IMR-90 (cell line): ENCODE data around the gene TRIM28. TPM values are rescaled to one million over a fixed set of nuclear protein-coding genes. Genes with fewer than 3 reads are reported as not detected.

ENCODE experiments used
- ATAC-seq: fragments of 200-7000 bp; cut with Tn5 transposase; 2 replicates; pipeline ENCODE4 v1.9.1; 2020; ENCODE audit warnings: low read depth, mild to moderate bottlenecking, moderate library complexity
- BruUV-seq: library from RNA; stranded (reverse); fragments of 400-500 nt; replicated peaks from 2 replicates; lab custom pipeline; 2021; lab: Mats Ljungman, UMichigan
- CTCF ChIA-PET: fragments of 300-600 bp; formaldehyde crosslinking; extraction: SDS; loops from one replicate; lab custom pipeline; 2021; ENCODE audit warnings: antibody characterized with exemption; lab: Yijun Ruan, JAX
- POLR2A ChIA-PET: fragments of 300-600 bp; sonication (Branson Sonifier 250); formaldehyde crosslinking; loops from one replicate; lab custom pipeline; 2022; ENCODE audit warnings: antibody characterized with exemption; ENCODE audit not compliant: unreplicated experiment; lab: Charles Lee
- DNase-seq: peaks from one replicate; pipeline ENCODE4 v3.0.0; 2013
- H2AFZ ChIP-seq: replicated peaks from 2 replicates; pipeline ENCODE3; 2013; ENCODE audit warnings: low read length, mild to moderate bottlenecking; ENCODE audit not compliant: poor library complexity
- H2AK5ac ChIP-seq: 2 replicates; pipeline ENCODE4 v1.6.1; 2013; ENCODE audit warnings: low read depth, low read length, inconsistent platforms
- H2AK9ac ChIP-seq: replicated peaks from 2 replicates; pipeline ENCODE3; 2013; ENCODE audit warnings: mild to moderate bottlenecking, low read depth, low read length, moderate library complexity; ENCODE audit not compliant: poor library complexity
- H2BK120ac ChIP-seq: 2 replicates; pipeline ENCODE4 v1.6.1; 2013; ENCODE audit warnings: low read depth, low read length, inconsistent platforms
- H2BK15ac ChIP-seq: 3 replicates; pipeline ENCODE4 v1.6.1; 2013; ENCODE audit warnings: low read depth, low read length, inconsistent platforms
- H2BK20ac ChIP-seq: 2 replicates; pipeline ENCODE4 v1.6.1; 2013; ENCODE audit warnings: low read depth, mild to moderate bottlenecking, inconsistent platforms, low read length, moderate library complexity
- H2BK5ac ChIP-seq: 2 replicates; pipeline ENCODE4 v1.6.1; 2013; ENCODE audit warnings: mild to moderate bottlenecking, low read depth, low read length, inconsistent platforms; ENCODE audit not compliant: poor library complexity, severe bottlenecking
- H3K14ac ChIP-seq: replicated peaks from 2 replicates; pipeline ENCODE4 v1.6.1; 2013; ENCODE audit warnings: low read depth, low read length, inconsistent platforms
- H3K18ac ChIP-seq: 2 replicates; pipeline ENCODE4 v1.6.1; 2013; ENCODE audit warnings: low read depth, low read length, control low read depth
- H3K23ac ChIP-seq: 2 replicates; pipeline ENCODE4 v1.6.1; 2013; ENCODE audit warnings: low read depth, low read length, inconsistent platforms
- H3K27ac ChIP-seq: 2 replicates; pipeline ENCODE4 v1.5.1; 2013; ENCODE audit warnings: mild to moderate bottlenecking, control low read depth, low read length; ENCODE audit not compliant: insufficient read depth
- H3K27me3 ChIP-seq: 2 replicates; pipeline ENCODE4 v1.6.1; 2013; ENCODE audit warnings: low read length; ENCODE audit not compliant: control insufficient read depth, insufficient read depth
- H3K36me3 ChIP-seq: 2 replicates; pipeline ENCODE4 v1.6.1; 2013; ENCODE audit warnings: low read length, mixed read lengths; ENCODE audit not compliant: control insufficient read depth, insufficient read depth
- H3K4ac ChIP-seq: 2 replicates; pipeline ENCODE4 v1.6.1; 2013; ENCODE audit warnings: low read depth, low read length, inconsistent platforms
- H3K4me1 ChIP-seq: 2 replicates; pipeline ENCODE4 v1.6.1; 2013; ENCODE audit warnings: low read length, mixed read lengths; ENCODE audit not compliant: control insufficient read depth, insufficient read depth
- H3K4me2 ChIP-seq: 2 replicates; pipeline ENCODE4 v1.6.1; 2013; ENCODE audit warnings: low read depth, mild to moderate bottlenecking, control low read depth, low read length, moderate library complexity
- H3K4me3 ChIP-seq: 2 replicates; pipeline ENCODE4 v1.5.1; 2013; ENCODE audit warnings: low read depth, mild to moderate bottlenecking, control low read depth, low read length, moderate library complexity; ENCODE audit not compliant: insufficient read depth
- H3K56ac ChIP-seq: 2 replicates; pipeline ENCODE4 v1.6.1; 2013; ENCODE audit warnings: low read length, inconsistent platforms; ENCODE audit not compliant: insufficient read depth; ENCODE audit errors: extremely low read depth
- H3K79me1 ChIP-seq, 2 experiments: 2 replicates each; pipeline ENCODE4 v1.6.1; 2013; ENCODE audit warnings: low read length in 2 of 2, inconsistent platforms in 1 of 2, low read depth in 1 of 2
- H3K9ac ChIP-seq: 2 replicates; pipeline ENCODE4 v1.6.1; 2013; ENCODE audit warnings: low read depth, low read length, control low read depth
- H3K9me1 ChIP-seq: 2 replicates; pipeline ENCODE4 v1.6.1; 2013; ENCODE audit warnings: low read length, inconsistent platforms; ENCODE audit not compliant: insufficient read depth
- H3K9me3 ChIP-seq: 2 replicates; pipeline ENCODE4 v1.6.1; 2013; ENCODE audit warnings: low read length; ENCODE audit not compliant: control insufficient read depth, insufficient read depth
- H4K20me1 ChIP-seq: 2 replicates; pipeline ENCODE4 v1.6.1; 2013; ENCODE audit warnings: low read length, inconsistent platforms; ENCODE audit not compliant: insufficient read depth
- H4K5ac ChIP-seq: 2 replicates; pipeline ENCODE4 v1.6.1; 2013; ENCODE audit warnings: mild to moderate bottlenecking, low read depth, low read length, control low read depth
- H4K8ac ChIP-seq, 2 experiments: 2 replicates each; pipeline ENCODE4 v1.6.1; 2013; ENCODE audit warnings: low read depth in 2 of 2, low read length in 2 of 2, control low read depth in 1 of 2, inconsistent platforms in 1 of 2
- H4K91ac ChIP-seq: 2 replicates; pipeline ENCODE4 v1.6.1; 2013; ENCODE audit warnings: low read depth, low read length, inconsistent platforms; ENCODE audit not compliant: insufficient read depth
- CEBPB ChIP-seq: IDR thresholded peaks from 2 replicates; pipeline ENCODE4 v1.6.1; 2012; ENCODE audit warnings: low read depth, low read length, improper control_type of control experiment
- FOS ChIP-seq: fragments of 150-350 bp; IDR thresholded peaks from 2 replicates; pipeline ENCODE4 v1.6.1; 2016; ENCODE audit warnings: low read depth, low read length
- MAZ ChIP-seq: IDR thresholded peaks from 2 replicates; pipeline ENCODE4 v1.6.1; 2012; ENCODE audit warnings: low read depth, mild to moderate bottlenecking, low read length, improper control_type of control experiment, moderate library complexity, borderline replicate concordance
- RAD21 ChIP-seq: IDR thresholded peaks from 2 replicates; pipeline ENCODE4 v1.6.1; 2012; ENCODE audit warnings: low read length, improper control_type of control experiment
- SMC3 ChIP-seq: fragments of 150-350 bp; IDR thresholded peaks from 2 replicates; pipeline ENCODE4 v1.6.1; 2016; ENCODE audit warnings: low read depth, mild to moderate bottlenecking, antibody characterized with exemption, low read length, moderate library complexity
- WGBS, 2 experiments: methylation state at CpG; one replicate each; pipeline versions ENCODE4 v1.1.5 to v1.1.7; 2013; ENCODE audit warnings: missing lambda C conversion rate in 2 of 2; ENCODE audit not compliant: insufficient read length in 1 of 2; ENCODE audit errors: extremely low coverage in 2 of 2; 5-methylcytosine and 5-hydroxymethylcytosine counted together
- dilution Hi-C: fragments of 300-500 bp; cut with HindIII; formaldehyde crosslinking; loops from one replicate; pipeline ENCODE4 v1.14.3; 2018; ENCODE audit warnings: low sequenced_read_pairs; ENCODE audit not compliant: unreplicated experiment
- in situ Hi-C: fragments of 300-500 bp; cut with MboI; formaldehyde crosslinking; loops from 3 replicates; pipeline ENCODE4 v1.14.3; 2019; ENCODE audit warnings: low sequenced_read_pairs, inconsistent platforms, mixed read lengths
- intact Hi-C: fragments of 100-400 bp; cut with micrococcal nuclease; formaldehyde crosslinking; loops from 2 replicates; pipeline ENCODE4 v1.10.0; 2022
- polyA plus RNA-seq, 3 experiments: library from polyadenylated mRNA; depleted of rRNA; stranded (reverse); fragments of >200 nt; gene quantifications; 2 replicates each; pipeline ENCODE4 v1.2.3, GENCODE V29; 2012; ENCODE audit warnings: low replicate concordance in 1 of 3
- total RNA-seq: library from RNA; depleted of rRNA; stranded (reverse); fragments of >200 nt; gene quantifications from 2 replicates; pipeline ENCODE4 v1.2.3, GENCODE V29; 2012

TRIM28 gene
- total and polyA plus RNA-seq, 2 of the 4 experiments (the other 2 are of a cell fraction) = 349 to 465 TPM

DNA sequence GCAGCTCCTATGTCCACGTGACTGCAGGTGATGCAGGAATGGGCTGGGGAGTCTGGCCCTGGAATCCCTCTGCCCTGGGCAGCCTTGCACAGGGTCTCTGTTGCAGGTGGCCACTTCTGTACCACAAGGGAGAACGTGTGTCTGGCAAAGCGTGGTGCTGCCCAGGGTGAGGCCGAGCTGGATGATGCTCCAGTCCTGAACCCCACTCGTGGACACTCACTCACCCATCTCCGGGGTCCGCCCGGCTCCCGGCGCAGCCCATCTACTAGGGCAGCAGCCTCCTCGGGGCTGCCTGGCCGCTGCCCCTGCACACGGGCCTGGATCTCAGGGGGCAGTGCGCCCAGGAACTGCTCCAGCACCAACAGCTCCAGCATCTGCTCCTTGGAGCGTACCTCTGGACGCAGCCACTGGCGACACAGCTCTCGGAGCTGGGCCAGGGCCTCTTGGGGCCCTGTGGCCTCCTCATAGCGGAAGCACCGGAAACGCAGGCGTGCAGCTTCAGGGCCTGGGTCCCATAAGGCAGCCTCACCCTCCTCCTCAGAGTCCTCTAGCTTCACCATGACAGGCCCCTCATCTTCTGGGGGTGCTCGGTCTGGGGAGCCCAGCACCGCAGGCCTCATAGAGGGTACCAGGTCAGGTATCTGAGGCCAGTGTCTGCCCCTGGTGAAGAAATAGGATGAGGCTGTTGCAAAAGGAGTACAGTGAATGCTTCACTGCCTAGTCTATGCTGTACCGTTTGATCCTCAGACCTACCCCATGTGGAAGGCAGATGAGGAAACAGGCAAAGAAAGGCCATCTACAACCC, 27.1 kb downstream of the TRIM28 start:
- in situ Hi-C loops = no loop called here
- POLR2A ChIA-PET = no interaction called here
- Histone ChIP-seq H3K4me3 (no peak overlapping the region), H4K20me1 (0 out of 2 replicates have a peak, but pooled peaks cover 4% of the 10 kb centered on the region), H3K4me1 (peaks cover 2% of the 10 kb centered on the region; the same call in 1 of the 2 replicates), H4K8ac (no peak overlapping the region), H4K91ac (no peak overlapping the region), H3K18ac (no peak overlapping the region), H2BK20ac (no peak overlapping the region), H3K4ac (no peak overlapping the region), H4K5ac (no peak overlapping the region), H2BK15ac (no peak overlapping the region), H2BK120ac (no peak overlapping the region), H3K36me3 (peaks cover 13% of the 10 kb centered on the region; the same call in 1 of the 2 replicates), H3K9me1 (peaks cover 9% of the 10 kb centered on the region), H2BK5ac (no peak overlapping the region), H2AK5ac (no peak overlapping the region), H2AK9ac (no peak overlapping the region), H3K23ac (no peak overlapping the region), H3K9me3 (no peaks in the 10 kb centered on the region), H3K56ac (no peak overlapping the region), H3K14ac (no peak overlapping the region), H3K27me3 (no peaks in the 10 kb centered on the region), H3K9ac (no peak overlapping the region), H3K4me2 (no peak overlapping the region), H3K79me1 (peaks cover 9 to 29% of the 10 kb centered on the region in 2 experiments; a peak in 3 of 4 replicates), H2AFZ (no peak overlapping the region), H3K27ac (no peak overlapping the region)
- DNase-seq (no peak), ATAC-seq (no peak)
- CTCF ChIA-PET = no interaction called here
- dilution Hi-C loops = no loop called here
- TF ChIP-seq MAZ = no peak
- TF ChIP-seq CEBPB = no peak
- no peak for TF ChIP-seq FOS
- TF ChIP-seq RAD21 = no peak
- no peak for TF ChIP-seq SMC3
- WGBS, 2 experiments = 96% methylated on average over 13 of the region's 25 CpGs; no CpG with 5 or more reads in 1 of the 2 experiments
- no TSS peak for BruUV-seq
- intact Hi-C loops = no loop called here
